WTC11 (cell line): ENCODE measurements around the gene SMAD2. TPM values are rescaled to one million over a fixed set of nuclear protein-coding genes. Genes with fewer than 3 reads are reported as not detected.

Experiments
- ATAC-seq: fragments of 200-7000 bp; cut with Tn5 transposase; 2 replicates; pipeline ENCODE4 v1.10.0; 2021; ENCODE audit warnings: mild to moderate bottlenecking, moderate library complexity
- CTCF ChIA-PET: fragments of 300-600 bp; sonication (Branson Sonifier 250); formaldehyde crosslinking; loops from one replicate; lab custom pipeline; 2021; ENCODE audit warnings: antibody characterized with exemption; lab: Charles Lee
- POLR2A ChIA-PET: fragments of 350-600 bp; sonication (Branson Sonifier 250); formaldehyde crosslinking; loops from one replicate; lab custom pipeline; 2021; ENCODE audit warnings: antibody characterized with exemption; lab: Charles Lee
- DNase-seq: peaks from one replicate; pipeline ENCODE4 v3.0.0; 2021; ENCODE audit warnings: low spot score
- H3K27ac Mint-ChIP-seq: 2 replicates; pipeline ENCODE4 v1.8.0; 2021; ENCODE audit warnings: mixed read lengths
- H3K27me3 Mint-ChIP-seq: 2 replicates; pipeline ENCODE4 v1.8.0; 2021; ENCODE audit warnings: low read depth, mild to moderate bottlenecking, moderate library complexity, mixed read lengths
- H3K36me3 Mint-ChIP-seq: 2 replicates; pipeline ENCODE4 v1.8.0; 2021; ENCODE audit warnings: mixed read lengths
- H3K4me1 Mint-ChIP-seq: 2 replicates; pipeline ENCODE4 v1.8.0; 2022; ENCODE audit warnings: mixed read lengths
- H3K4me3 Mint-ChIP-seq: 2 replicates; pipeline ENCODE4 v1.8.0; 2021; ENCODE audit warnings: mild to moderate bottlenecking, moderate library complexity, mixed read lengths
- H3K9me3 Mint-ChIP-seq: 2 replicates; pipeline ENCODE4 v1.8.0; 2021; ENCODE audit warnings: mixed read lengths
- ARID4B ChIP-seq: sonication (generic); formaldehyde crosslinking; IDR thresholded peaks from 2 replicates; pipeline ENCODE4 v1.8.0; 2023; ENCODE audit warnings: missing genetic modification reagents, mild to moderate bottlenecking, borderline replicate concordance
- ELF4 ChIP-seq: sonication (generic); formaldehyde crosslinking; IDR thresholded peaks from 2 replicates; pipeline ENCODE4 v1.8.1; 2022; ENCODE audit warnings: low read depth, mild to moderate bottlenecking, moderate library complexity, missing genetic modification reagents
- ERG ChIP-seq: fragments of 250-450 bp; sonication (Bioruptor Pico); IDR thresholded peaks from 2 replicates; pipeline ENCODE4 v1.8.0; 2021; ENCODE audit warnings: mild to moderate bottlenecking
- GABPB1 ChIP-seq: sonication (generic); formaldehyde crosslinking; IDR thresholded peaks from 2 replicates; pipeline ENCODE4 v1.8.1; 2023; ENCODE audit warnings: mild to moderate bottlenecking, missing genetic modification reagents
- SMAD3 ChIP-seq: sonication (generic); formaldehyde crosslinking; IDR thresholded peaks from 2 replicates; pipeline ENCODE4 v1.8.0; 2022; ENCODE audit warnings: missing genetic modification reagents, mild to moderate bottlenecking, borderline replicate concordance
- SOX15 ChIP-seq: fragments of 250-450 bp; sonication (Bioruptor Pico); IDR thresholded peaks from 2 replicates; pipeline ENCODE4 v1.9.0; 2021; ENCODE audit warnings: mild to moderate bottlenecking
- TP53 ChIP-seq: sonication (generic); formaldehyde crosslinking; IDR thresholded peaks from 2 replicates; pipeline ENCODE4 v1.8.1; 2023; ENCODE audit warnings: mild to moderate bottlenecking, missing genetic modification reagents
- ZNF121 ChIP-seq: sonication (generic); formaldehyde crosslinking; IDR thresholded peaks from 2 replicates; pipeline ENCODE4 v1.8.0; 2023; ENCODE audit warnings: missing genetic modification reagents
- ZNF425 ChIP-seq: fragments of 250-450 bp; sonication (Bioruptor Pico); conservative IDR thresholded peaks from 2 replicates; pipeline ENCODE4 v1.9.0; 2021; ENCODE audit warnings: mild to moderate bottlenecking
- total RNA-seq: library from RNA; stranded (reverse); gene quantifications from 3 replicates; pipeline ENCODE4 v1.2.3, GENCODE V29; 2021
- TF ChIP-seq, protein P1 (sequence below): fragments of 250-450 bp; sonication (Bioruptor Pico); IDR thresholded peaks from 2 replicates; pipeline ENCODE4 v1.9.0; 2021; ENCODE audit warnings: mild to moderate bottlenecking, borderline replicate concordance
- TF ChIP-seq, protein P2 (sequence below): sonication (generic); formaldehyde crosslinking; IDR thresholded peaks from 2 replicates; pipeline ENCODE4 v1.8.1; 2022; ENCODE audit warnings: low read depth, mild to moderate bottlenecking, moderate library complexity, missing genetic modification reagents, borderline replicate concordance
- TF ChIP-seq, protein P3 (sequence below): sonication (generic); formaldehyde crosslinking; IDR thresholded peaks from 2 replicates; pipeline ENCODE4 v1.8.0; 2022; ENCODE audit warnings: mild to moderate bottlenecking, missing genetic modification reagents

SMAD2 gene
- total RNA-seq, 1 experiment from 2014 or later: 104 TPM

- Mint-ChIP-seq H3K27me3 (no peaks in the 10 kb centered on the region), H3K36me3 (peaks cover 20% of the 10 kb centered on the region), H3K4me3 (no peak overlapping the region), H3K9me3 (no peaks in the 10 kb centered on the region), H3K27ac (peak overlapping the region; percentile 52)
- DNase-seq (no peak), ATAC-seq (no peak)
- CTCF ChIA-PET: interaction anchor here (0.8 kb wide), 3 partner anchors 109 to 120 kb away, joined by 3 read pairs; no protein-coding TSS in a partner anchor
- TF ChIP-seq, protein P1, sequence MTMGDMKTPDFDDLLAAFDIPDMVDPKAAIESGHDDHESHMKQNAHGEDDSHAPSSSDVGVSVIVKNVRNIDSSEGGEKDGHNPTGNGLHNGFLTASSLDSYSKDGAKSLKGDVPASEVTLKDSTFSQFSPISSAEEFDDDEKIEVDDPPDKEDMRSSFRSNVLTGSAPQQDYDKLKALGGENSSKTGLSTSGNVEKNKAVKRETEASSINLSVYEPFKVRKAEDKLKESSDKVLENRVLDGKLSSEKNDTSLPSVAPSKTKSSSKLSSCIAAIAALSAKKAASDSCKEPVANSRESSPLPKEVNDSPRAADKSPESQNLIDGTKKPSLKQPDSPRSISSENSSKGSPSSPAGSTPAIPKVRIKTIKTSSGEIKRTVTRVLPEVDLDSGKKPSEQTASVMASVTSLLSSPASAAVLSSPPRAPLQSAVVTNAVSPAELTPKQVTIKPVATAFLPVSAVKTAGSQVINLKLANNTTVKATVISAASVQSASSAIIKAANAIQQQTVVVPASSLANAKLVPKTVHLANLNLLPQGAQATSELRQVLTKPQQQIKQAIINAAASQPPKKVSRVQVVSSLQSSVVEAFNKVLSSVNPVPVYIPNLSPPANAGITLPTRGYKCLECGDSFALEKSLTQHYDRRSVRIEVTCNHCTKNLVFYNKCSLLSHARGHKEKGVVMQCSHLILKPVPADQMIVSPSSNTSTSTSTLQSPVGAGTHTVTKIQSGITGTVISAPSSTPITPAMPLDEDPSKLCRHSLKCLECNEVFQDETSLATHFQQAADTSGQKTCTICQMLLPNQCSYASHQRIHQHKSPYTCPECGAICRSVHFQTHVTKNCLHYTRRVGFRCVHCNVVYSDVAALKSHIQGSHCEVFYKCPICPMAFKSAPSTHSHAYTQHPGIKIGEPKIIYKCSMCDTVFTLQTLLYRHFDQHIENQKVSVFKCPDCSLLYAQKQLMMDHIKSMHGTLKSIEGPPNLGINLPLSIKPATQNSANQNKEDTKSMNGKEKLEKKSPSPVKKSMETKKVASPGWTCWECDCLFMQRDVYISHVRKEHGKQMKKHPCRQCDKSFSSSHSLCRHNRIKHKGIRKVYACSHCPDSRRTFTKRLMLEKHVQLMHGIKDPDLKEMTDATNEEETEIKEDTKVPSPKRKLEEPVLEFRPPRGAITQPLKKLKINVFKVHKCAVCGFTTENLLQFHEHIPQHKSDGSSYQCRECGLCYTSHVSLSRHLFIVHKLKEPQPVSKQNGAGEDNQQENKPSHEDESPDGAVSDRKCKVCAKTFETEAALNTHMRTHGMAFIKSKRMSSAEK (CRISPR knock-in tag): no peak
- no peak for TF ChIP-seq SOX15
- no peak for TF ChIP-seq ERG
- TF ChIP-seq ZNF121: no peak
- no peak for TF ChIP-seq ZNF425
- TF ChIP-seq, protein P2, sequence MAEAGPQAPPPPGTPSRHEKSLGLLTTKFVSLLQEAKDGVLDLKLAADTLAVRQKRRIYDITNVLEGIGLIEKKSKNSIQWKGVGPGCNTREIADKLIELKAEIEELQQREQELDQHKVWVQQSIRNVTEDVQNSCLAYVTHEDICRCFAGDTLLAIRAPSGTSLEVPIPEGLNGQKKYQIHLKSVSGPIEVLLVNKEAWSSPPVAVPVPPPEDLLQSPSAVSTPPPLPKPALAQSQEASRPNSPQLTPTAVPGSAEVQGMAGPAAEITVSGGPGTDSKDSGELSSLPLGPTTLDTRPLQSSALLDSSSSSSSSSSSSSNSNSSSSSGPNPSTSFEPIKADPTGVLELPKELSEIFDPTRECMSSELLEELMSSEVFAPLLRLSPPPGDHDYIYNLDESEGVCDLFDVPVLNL (CRISPR knock-in tag): no peak
- no peak for TF ChIP-seq ELF4 (CRISPR knock-in tag)
- TF ChIP-seq GABPB1: no peak
- no peak for TF ChIP-seq SMAD3 (CRISPR knock-in tag)
- no peak for TF ChIP-seq ARID4B (CRISPR knock-in tag)
- TF ChIP-seq TP53 (CRISPR knock-in tag): no peak
- TF ChIP-seq, protein P3, sequence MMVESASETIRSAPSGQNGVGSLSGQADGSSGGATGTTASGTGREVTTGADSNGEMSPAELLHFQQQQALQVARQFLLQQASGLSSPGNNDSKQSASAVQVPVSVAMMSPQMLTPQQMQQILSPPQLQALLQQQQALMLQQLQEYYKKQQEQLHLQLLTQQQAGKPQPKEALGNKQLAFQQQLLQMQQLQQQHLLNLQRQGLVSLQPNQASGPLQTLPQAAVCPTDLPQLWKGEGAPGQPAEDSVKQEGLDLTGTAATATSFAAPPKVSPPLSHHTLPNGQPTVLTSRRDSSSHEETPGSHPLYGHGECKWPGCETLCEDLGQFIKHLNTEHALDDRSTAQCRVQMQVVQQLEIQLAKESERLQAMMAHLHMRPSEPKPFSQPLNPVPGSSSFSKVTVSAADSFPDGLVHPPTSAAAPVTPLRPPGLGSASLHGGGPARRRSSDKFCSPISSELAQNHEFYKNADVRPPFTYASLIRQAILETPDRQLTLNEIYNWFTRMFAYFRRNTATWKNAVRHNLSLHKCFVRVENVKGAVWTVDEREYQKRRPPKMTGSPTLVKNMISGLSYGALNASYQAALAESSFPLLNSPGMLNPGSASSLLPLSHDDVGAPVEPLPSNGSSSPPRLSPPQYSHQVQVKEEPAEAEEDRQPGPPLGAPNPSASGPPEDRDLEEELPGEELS: no peak
- TF ChIP-seq, all 79 proteins: peak for 0
- POLR2A ChIA-PET: no interaction called here
- H3K4me1 Mint-ChIP-seq: peaks cover 9% of the 10 kb centered on the region
Observed at GRCh38 chr18:47888156-47888555, 42.3 kb downstream of the SMAD2 start.
